B cell (primary cell): Measurements from ENCODE around the gene ABCD3. TPM values are rescaled to one million over a fixed set of nuclear protein-coding genes. Genes with fewer than 3 reads are reported as not detected.

Experiments used
- ATAC-seq: fragments of 200-7000 bp; cut with Tn5 transposase; one replicate; pipeline ENCODE4 v1.10.0; 2021; ENCODE audit warnings: low read depth, mild to moderate bottlenecking, moderate number of reproducible peaks, moderate library complexity
- CTCF ChIA-PET: fragments of 350-600 bp; sonication (Branson Sonifier 250); formaldehyde crosslinking; loops from one replicate; lab custom pipeline; 2021; ENCODE audit warnings: antibody characterized with exemption, inconsistent platforms; lab: Charles Lee
- POLR2A ChIA-PET: fragments of 350-600 bp; sonication (Branson Sonifier 250); formaldehyde crosslinking; loops from one replicate; lab custom pipeline; 2021; ENCODE audit warnings: antibody characterized with exemption; lab: Charles Lee
- DNase-seq: peaks from one replicate; pipeline ENCODE4 v3.0.0; 2013
- H2AFZ ChIP-seq: 2 replicates; pipeline ENCODE4 v1.6.1; 2012; ENCODE audit warnings: mild to moderate bottlenecking, low read depth, low read length; ENCODE audit not compliant: insufficient read depth, poor library complexity, severe bottlenecking
- H3K27ac ChIP-seq, 2 donors: 1 replicate in 1 of 2; 2 replicates in 1 of 2; pipeline ENCODE4 v1.5.1; 2012 to 2013; ENCODE audit warnings: low read length in 2 of 2, mild to moderate bottlenecking in 2 of 2, moderate library complexity in 1 of 2
- H3K27me3 ChIP-seq, 4 experiments: fragments of 200-600 bp in 1 of 4; sonication (generic) in 1 of 4; replicated peaks in 1 of 4; 1 replicate in 2 of 4; 2 replicates in 2 of 4; pipeline versions ENCODE4 v1.6.1 to v1.7.0; 2013 to 2016; ENCODE audit warnings: low read length in 3 of 4, mild to moderate bottlenecking in 2 of 4, mixed read lengths in 1 of 4, moderate library complexity in 1 of 4; ENCODE audit not compliant: insufficient read depth in 4 of 4, control insufficient read depth in 3 of 4; ENCODE audit errors: control extremely low read depth in 1 of 4
- H3K36me3 ChIP-seq, 2 experiments: replicated peaks in 1 of 2; 1 replicate in 1 of 2; 2 replicates in 1 of 2; pipeline versions ENCODE4 v1.6.1 to v1.7.1; 2013; ENCODE audit warnings: low read length in 1 of 2; ENCODE audit not compliant: insufficient read depth in 2 of 2, control insufficient read depth in 1 of 2; ENCODE audit errors: control extremely low read depth in 1 of 2, extremely low read depth in 1 of 2
- H3K4me1 ChIP-seq, 2 donors: fragments of 200-600 bp in 1 of 2; sonication (generic) in 1 of 2; 1 replicate in 1 of 2; 2 replicates in 1 of 2; pipeline versions ENCODE4 v1.5.1 to v1.6.1; 2013 to 2017; ENCODE audit warnings: low read length in 2 of 2; ENCODE audit not compliant: control insufficient read depth in 2 of 2, insufficient read depth in 2 of 2
- H3K4me2 ChIP-seq: replicated peaks from 2 replicates; pipeline ENCODE3; 2012; ENCODE audit warnings: mild to moderate bottlenecking, low read depth, low read length; ENCODE audit not compliant: poor library complexity, severe bottlenecking
- H3K4me3 ChIP-seq, 5 experiments: fragments of 200-600 bp in 1 of 5; sonication (generic) in 1 of 5; 1 replicate in 3 of 5; 2 replicates in 2 of 5; pipeline versions ENCODE4 v1.5.1 to v1.7.0; 2011 to 2016; ENCODE audit warnings: low read length in 4 of 5, mild to moderate bottlenecking in 4 of 5, low read depth in 2 of 5, control low read depth in 1 of 5, moderate library complexity in 1 of 5; ENCODE audit not compliant: insufficient read depth in 1 of 5; ENCODE audit errors: control extremely low read depth in 1 of 5, extremely low read depth in 1 of 5
- H3K79me2 ChIP-seq: fragments of 200-600 bp; sonication (generic); one replicate; pipeline ENCODE4 v1.6.0; 2016; ENCODE audit warnings: low read length; ENCODE audit not compliant: control insufficient read depth, insufficient read depth
- H3K9ac ChIP-seq: fragments of 200-600 bp; sonication (generic); 2 replicates; pipeline ENCODE4 v1.6.1; 2017; ENCODE audit warnings: mild to moderate bottlenecking, low read length, moderate library complexity
- H3K9me3 ChIP-seq, 3 donors: one replicate each; pipeline versions ENCODE4 v1.6.1 to v1.7.1; 2013; ENCODE audit warnings: low read length in 2 of 3; ENCODE audit not compliant: control insufficient read depth in 2 of 3, insufficient read depth in 1 of 3; ENCODE audit errors: control extremely low read depth in 1 of 3
- H4K20me1 ChIP-seq: 2 replicates; pipeline ENCODE4 v1.6.0; 2012; ENCODE audit warnings: mild to moderate bottlenecking, low read length; ENCODE audit not compliant: insufficient read depth, control insufficient read depth, poor library complexity, severe bottlenecking
- H3K27ac Mint-ChIP-seq: one replicate; pipeline ENCODE4 v1.8.0; 2021; ENCODE audit warnings: mixed read lengths
- H3K27me3 Mint-ChIP-seq: one replicate; pipeline ENCODE4 v1.8.0; 2021; ENCODE audit warnings: mixed read lengths
- H3K4me1 Mint-ChIP-seq: one replicate; pipeline ENCODE4 v1.8.0; 2021; ENCODE audit warnings: mixed read lengths
- H3K4me3 Mint-ChIP-seq: one replicate; pipeline ENCODE4 v1.8.0; 2021; ENCODE audit warnings: mixed read lengths
- H3K9me3 Mint-ChIP-seq: one replicate; pipeline ENCODE4 v1.8.0; 2022; ENCODE audit warnings: mixed read lengths; ENCODE audit not compliant: insufficient read depth
- CTCF ChIP-seq: fragments of 200-600 bp; IDR thresholded peaks from one replicate; pipeline ENCODE4 v1.8.0; 2022; ENCODE audit warnings: antibody characterized with exemption, mild to moderate bottlenecking
- EZH2 ChIP-seq: IDR thresholded peaks from 2 replicates; pipeline ENCODE4 v1.6.1; 2012; ENCODE audit warnings: borderline replicate concordance, low read depth, mild to moderate bottlenecking, moderate library complexity, low read length; ENCODE audit not compliant: insufficient read depth, poor library complexity, severe bottlenecking
- WGBS: methylation state at CpG from one replicate; pipeline ENCODE4 v1.1.5; 2013; ENCODE audit warnings: missing lambda C conversion rate; ENCODE audit not compliant: insufficient coverage; 5-methylcytosine and 5-hydroxymethylcytosine counted together
- intact Hi-C: fragments of 100-400 bp; cut with micrococcal nuclease; formaldehyde crosslinking; loops from one replicate; pipeline ENCODE4 v1.10.0; 2022
- polyA plus RNA-seq: library from polyadenylated mRNA; depleted of rRNA; stranded (reverse); fragments of >200 nt; gene quantifications from 2 replicates; pipeline ENCODE4 v1.2.3, GENCODE V29; 2012
- total RNA-seq, 2 donors: library from RNA; stranded (reverse); fragments of 120-200 nt in 1 of 2; gene quantifications; 1 replicate in 1 of 2; 2 replicates in 1 of 2; pipeline versions ENCODE4 v1.2.3 to v1.2.4, GENCODE V29; 2013 to 2022

Gene ABCD3
- total and polyA plus RNA-seq, 2 donors (not counting 1 experiment from before 2014, with no cell fraction given) = 4.0 to 19.4 TPM

- H3K4me3 Mint-ChIP-seq = no peak overlapping the region
- Histone ChIP-seq H3K4me2 (no peak overlapping the region), H3K79me2 (no peaks in the 10 kb centered on the region), H3K36me3 (no peaks in the 10 kb centered on the region), H3K9ac (no peak overlapping the region), H3K9me3 (no peaks in the 10 kb centered on the region), H3K4me1 (no peaks in the 10 kb centered on the region), H3K4me3 (no peak overlapping the region), H4K20me1 (no peaks in the 10 kb centered on the region), H2AFZ (no peak overlapping the region), H3K27me3 (peaks cover 0 to 17% (median under 1%) of the 10 kb centered on the region in 4 experiments), H3K27ac (no peak overlapping the region)
- TF ChIP-seq CTCF = no peak
- no peak for TF ChIP-seq EZH2
- intact Hi-C loops = no loop called here
- no peak for DNase-seq
- CTCF ChIA-PET = interaction anchor here (0.5 kb wide), 1 partner anchor 1938 kb away, joined by 3 read pairs; no protein-coding TSS in a partner anchor
- WGBS = 100% methylated on average over 5 of the region's 8 CpGs
- H3K9me3 Mint-ChIP-seq = no peaks in the 10 kb centered on the region
- H3K27ac Mint-ChIP-seq = no peak overlapping the region
- peaks cover 27% of the 10 kb centered on the region for H3K27me3 Mint-ChIP-seq
- ATAC-seq = no peak
- H3K4me1 Mint-ChIP-seq = peaks cover 9% of the 10 kb centered on the region
- POLR2A ChIA-PET = no interaction called here
Measured at GRCh38 chr1:94408104-94408830, 9.9 kb upstream of the ABCD3 start.

GRCh38 chr1:94411237-94411636 lies 7.0 kb upstream of the ABCD3 start:
- TF ChIP-seq EZH2 (no peak), CTCF (no peak)
- no peak overlapping the region for H3K4me2 ChIP-seq
- no peaks in the 10 kb centered on the region for H3K4me1 ChIP-seq
- Mint-ChIP-seq H3K27ac (no peak overlapping the region), H3K4me1 (peaks cover 9% of the 10 kb centered on the region), H3K27me3 (peaks cover 27% of the 10 kb centered on the region), H3K9me3 (no peaks in the 10 kb centered on the region), H3K4me3 (no peak overlapping the region)
- H3K9ac ChIP-seq = no peak overlapping the region
- POLR2A ChIA-PET = no interaction called here
- intact Hi-C loops = loop anchor here (10.0 kb wide), 1 partner anchor 1066 kb away; the partner anchor contains the start of gene DR1
- peaks cover 0 to 6% (median 3%) of the 10 kb centered on the region in 4 experiments for H3K27me3 ChIP-seq
- no peak overlapping the region for H3K4me3 ChIP-seq
- ATAC-seq (peak; percentile 36), DNase-seq (peak; percentile 39)
- WGBS = no CpG with 5 or more reads among the region's 1 CpG
- no peaks in the 10 kb centered on the region for H3K36me3 ChIP-seq
- H3K79me2 ChIP-seq = no peaks in the 10 kb centered on the region
- CTCF ChIA-PET = no interaction called here
- H3K9me3 ChIP-seq = no peaks in the 10 kb centered on the region
- no peak overlapping the region for H2AFZ ChIP-seq
- H4K20me1 ChIP-seq = no peaks in the 10 kb centered on the region
- no peak overlapping the region for H3K27ac ChIP-seq
